GM19328 (cell line): Measurements from ENCODE around the gene TRMU.

ENCODE experiments used
- ATAC-seq: cut with Tn5 transposase; IDR thresholded peaks from one replicate; pipeline ENCODE4 v1.9.1; 2021; ENCODE audit warnings: mild to moderate bottlenecking, moderate library complexity; ENCODE audit not compliant: unreplicated experiment

TRMU gene

GRCh38 chr22:46405901-46406300, 70.4 kb downstream of the TRMU start:
- ATAC-seq, result no peak

GRCh38 chr22:46406349-46406748, 70.8 kb downstream of the TRMU start:
- ATAC-seq, result no peak

DNA sequence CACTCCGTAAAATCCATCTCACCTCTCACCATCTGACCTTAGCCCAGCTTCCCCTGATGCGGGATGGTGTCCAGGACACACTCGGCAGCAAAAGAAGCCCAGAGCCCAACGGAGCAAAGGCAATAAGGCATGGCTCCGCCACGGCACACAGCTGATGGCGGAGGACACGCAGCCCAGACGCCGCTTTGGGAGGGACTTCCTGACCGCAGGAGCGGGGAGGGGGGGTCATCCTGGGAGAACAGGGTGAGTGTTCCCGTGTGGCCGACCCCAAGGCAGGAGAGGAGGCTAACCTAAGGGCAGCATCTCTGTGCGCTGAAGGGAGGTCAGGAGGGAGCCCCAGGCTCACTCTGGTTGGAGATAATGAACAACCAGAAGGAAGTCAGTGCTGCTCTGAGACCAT, 71.3 kb downstream of the TRMU start:
- no peak for ATAC-seq
